AG09319 (cell line): ENCODE results near the gene SLC12A7.

Experiments
- DNase-seq: peaks from one replicate; pipeline ENCODE4 v3.0.0-alpha.2; 2010; ENCODE audit warnings: low read depth; ENCODE audit errors: extremely low read depth
- TF ChIP-seq, protein P1 (sequence below): IDR thresholded peaks from 2 replicates; pipeline ENCODE4 v1.5.1; 2011; ENCODE audit warnings: low read depth, mild to moderate bottlenecking, inconsistent platforms, low read length, moderate library complexity

The SLC12A7 gene

GRCh38 chr5:1038417-1039209, 73.2 kb downstream of the SLC12A7 start:
- DNase-seq, result no peak
- TF ChIP-seq, protein P1, sequence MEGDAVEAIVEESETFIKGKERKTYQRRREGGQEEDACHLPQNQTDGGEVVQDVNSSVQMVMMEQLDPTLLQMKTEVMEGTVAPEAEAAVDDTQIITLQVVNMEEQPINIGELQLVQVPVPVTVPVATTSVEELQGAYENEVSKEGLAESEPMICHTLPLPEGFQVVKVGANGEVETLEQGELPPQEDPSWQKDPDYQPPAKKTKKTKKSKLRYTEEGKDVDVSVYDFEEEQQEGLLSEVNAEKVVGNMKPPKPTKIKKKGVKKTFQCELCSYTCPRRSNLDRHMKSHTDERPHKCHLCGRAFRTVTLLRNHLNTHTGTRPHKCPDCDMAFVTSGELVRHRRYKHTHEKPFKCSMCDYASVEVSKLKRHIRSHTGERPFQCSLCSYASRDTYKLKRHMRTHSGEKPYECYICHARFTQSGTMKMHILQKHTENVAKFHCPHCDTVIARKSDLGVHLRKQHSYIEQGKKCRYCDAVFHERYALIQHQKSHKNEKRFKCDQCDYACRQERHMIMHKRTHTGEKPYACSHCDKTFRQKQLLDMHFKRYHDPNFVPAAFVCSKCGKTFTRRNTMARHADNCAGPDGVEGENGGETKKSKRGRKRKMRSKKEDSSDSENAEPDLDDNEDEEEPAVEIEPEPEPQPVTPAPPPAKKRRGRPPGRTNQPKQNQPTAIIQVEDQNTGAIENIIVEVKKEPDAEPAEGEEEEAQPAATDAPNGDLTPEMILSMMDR, result no peak

- TF ChIP-seq, protein P1, result no peak
- DNase-seq, result no peak
Measured at GRCh38 chr5:1037671-1038416, 74.0 kb downstream of the SLC12A7 start.

DNA sequence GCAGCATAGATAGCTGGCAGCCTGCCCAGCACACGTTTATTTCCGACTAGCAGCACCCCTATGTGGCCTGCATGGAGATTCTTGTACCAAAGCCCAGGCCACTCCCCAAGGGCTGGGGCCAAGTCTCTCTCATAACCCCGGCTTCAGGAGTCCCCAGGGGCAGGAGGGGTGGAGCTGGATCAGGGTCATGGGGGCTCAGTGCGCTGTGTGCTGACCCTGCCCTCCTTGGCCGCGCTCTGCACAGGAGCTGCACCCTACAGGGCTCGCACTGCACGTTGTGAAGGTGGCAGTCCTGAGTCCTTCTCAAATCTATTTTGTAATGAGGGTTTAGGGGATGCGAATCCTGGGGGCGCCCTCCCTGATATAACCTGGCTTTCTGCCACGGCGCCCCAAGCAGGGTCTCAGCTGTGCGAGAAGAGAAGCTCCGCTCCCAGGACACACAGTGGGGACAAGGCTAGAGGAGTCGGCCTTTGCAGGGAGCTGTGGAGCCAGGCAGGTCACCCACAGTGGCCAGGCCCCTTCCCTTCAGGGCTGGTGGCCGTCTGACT, 74.7 kb downstream of the SLC12A7 start:
- TF ChIP-seq, protein P1, result no peak
- DNase-seq, result no peak

- TF ChIP-seq, protein P1, result no peak
Measured at GRCh38 chr5:1036504-1037122, 75.2 kb downstream of the SLC12A7 start.

DNA sequence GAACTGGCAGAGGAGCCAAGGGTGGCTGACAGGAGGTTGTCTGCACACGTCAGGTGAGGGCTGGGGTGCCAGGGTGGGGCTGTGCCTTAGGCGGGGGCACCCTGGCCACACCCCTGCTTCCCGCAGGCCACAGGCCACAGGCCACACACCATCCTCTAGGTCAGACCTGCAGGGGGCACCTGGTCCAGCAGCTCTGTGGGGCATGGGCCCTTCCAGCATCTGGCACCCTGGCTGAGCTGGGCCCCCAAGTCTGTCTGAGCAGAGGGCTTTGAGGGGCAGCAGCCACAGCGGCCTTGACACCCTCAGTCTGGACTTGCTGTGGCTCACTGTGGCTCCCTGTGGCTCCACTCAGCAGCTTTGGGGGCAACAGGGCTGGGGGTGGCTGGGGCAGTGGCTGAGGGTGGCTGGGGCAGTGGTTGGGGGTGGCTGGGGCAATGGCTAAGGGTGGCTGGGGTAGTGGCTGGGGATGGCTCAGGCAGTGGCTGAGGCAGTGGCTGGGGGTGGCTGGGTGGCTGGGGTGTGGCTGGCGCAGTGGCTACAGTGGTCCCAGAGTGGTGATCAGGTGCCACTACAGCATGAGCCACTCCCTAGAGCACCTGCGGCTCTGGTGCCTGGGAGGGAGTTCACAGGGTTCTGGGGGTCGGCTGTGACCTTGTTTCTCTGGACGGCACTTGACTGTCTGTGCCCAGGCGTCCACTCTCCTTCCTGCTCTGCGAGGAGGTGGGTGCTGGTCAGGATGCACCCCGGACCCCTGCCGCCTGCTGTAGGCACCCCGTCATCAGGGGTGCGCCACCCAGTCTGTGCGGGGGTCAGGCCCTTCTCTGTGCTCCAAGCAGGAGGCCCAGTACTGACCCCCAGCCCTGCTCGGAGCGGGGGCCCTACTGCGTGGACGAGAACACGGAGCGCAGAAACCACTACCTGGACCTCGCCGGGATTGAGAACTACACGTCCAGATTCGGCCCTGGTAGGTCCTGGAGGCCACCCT, 76.2 kb downstream of the SLC12A7 start:
- DNase-seq, result no peak
- TF ChIP-seq, protein P1, result no peak

More at GRCh38 chr5:1036504-1037122, 75.2 kb downstream of the SLC12A7 start:
- no peak for DNase-seq

DNA sequence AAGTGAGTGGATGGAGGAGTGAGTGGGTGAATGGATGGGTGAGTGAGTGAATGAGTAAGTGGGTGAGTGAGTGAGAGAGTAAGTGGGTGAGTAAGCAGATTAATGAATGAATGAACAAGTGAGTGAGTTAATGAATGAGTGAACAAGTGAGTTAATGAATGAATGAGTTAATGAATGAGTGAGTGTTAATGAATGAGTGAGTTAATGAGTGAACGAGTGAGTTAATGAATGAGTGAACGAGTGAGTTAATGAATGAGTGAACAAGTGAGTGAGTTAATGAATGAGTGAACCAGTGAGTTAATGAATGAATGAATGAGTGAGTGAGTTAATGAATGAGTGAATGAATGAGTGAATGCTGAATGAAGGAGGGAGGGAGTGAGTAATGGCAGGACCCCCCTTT, 76.9 kb downstream of the SLC12A7 start:
- TF ChIP-seq, protein P1, result no peak

More for the DNA sequence above, 76.9 kb downstream of the SLC12A7 start:
- DNase-seq, result no peak
